ENCODE results near the gene ETFDH.

- TF ChIP-seq EZH2 (IDR thresholded peaks at IDR 0.05; ENCODE audit: insufficient read depth, low read length) = no peak
- TF ChIP-seq CTCF (IDR thresholded peaks at IDR 0.05; ENCODE audit: insufficient read depth, low read depth, low read length) = no peak
Observed at GRCh38 chr4:158656439-158656838, 15.7 kb upstream of the ETFDH start.
